Fibroblast of villous mesenchyme (primary cell): ENCODE results near the gene ADH1A. TPM values are rescaled to one million over a fixed set of nuclear protein-coding genes. Genes with fewer than 3 reads are reported as not detected.
"Not testable (repeated sequence)": the region's sequence is repeated elsewhere in the genome, so short reads cannot be mapped to it uniquely, and the experiment has no call there.

Experiments used
- DNase-seq: peaks from one replicate; pipeline ENCODE4 v3.0.0-alpha.2; 2010; ENCODE audit warnings: low read depth
- H3K4me3 ChIP-seq: 2 replicates; pipeline ENCODE4 v1.5.1; 2011; ENCODE audit warnings: low read depth, mild to moderate bottlenecking, low read length
- total RNA-seq: library from RNA; depleted of rRNA; stranded (reverse); fragments of >200 nt; gene quantifications from 2 replicates; pipeline ENCODE4 v1.2.3, GENCODE V29; 2012
- TF ChIP-seq, protein P1 (sequence below): IDR thresholded peaks from 2 replicates; pipeline ENCODE4 v1.5.1; 2012; ENCODE audit warnings: low read depth, mild to moderate bottlenecking, low read length; ENCODE audit not compliant: insufficient read depth

Gene ADH1A
- total RNA-seq, 1 donor: not detected

DNA sequence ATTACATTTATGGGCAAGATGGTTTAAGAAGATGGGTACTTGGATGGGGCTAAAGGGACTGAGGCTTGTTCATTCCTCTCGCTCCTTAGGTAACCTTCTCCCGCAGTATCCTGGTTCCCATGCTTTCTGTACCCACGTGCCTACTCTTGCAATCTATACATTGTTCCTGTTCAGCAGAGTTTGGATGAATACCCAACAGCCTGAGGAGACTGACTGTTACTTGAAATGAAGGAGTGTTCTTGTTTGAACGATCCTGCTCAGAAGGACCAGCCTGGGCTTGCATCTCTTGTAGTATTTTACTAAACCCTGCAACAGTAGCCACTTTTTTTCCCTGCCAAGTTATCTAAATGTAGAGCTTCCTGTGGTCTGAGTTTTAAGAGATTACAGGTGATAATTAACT, 38.0 kb downstream of the ADH1A start:
- no peak for DNase-seq
- TF ChIP-seq, protein P1, sequence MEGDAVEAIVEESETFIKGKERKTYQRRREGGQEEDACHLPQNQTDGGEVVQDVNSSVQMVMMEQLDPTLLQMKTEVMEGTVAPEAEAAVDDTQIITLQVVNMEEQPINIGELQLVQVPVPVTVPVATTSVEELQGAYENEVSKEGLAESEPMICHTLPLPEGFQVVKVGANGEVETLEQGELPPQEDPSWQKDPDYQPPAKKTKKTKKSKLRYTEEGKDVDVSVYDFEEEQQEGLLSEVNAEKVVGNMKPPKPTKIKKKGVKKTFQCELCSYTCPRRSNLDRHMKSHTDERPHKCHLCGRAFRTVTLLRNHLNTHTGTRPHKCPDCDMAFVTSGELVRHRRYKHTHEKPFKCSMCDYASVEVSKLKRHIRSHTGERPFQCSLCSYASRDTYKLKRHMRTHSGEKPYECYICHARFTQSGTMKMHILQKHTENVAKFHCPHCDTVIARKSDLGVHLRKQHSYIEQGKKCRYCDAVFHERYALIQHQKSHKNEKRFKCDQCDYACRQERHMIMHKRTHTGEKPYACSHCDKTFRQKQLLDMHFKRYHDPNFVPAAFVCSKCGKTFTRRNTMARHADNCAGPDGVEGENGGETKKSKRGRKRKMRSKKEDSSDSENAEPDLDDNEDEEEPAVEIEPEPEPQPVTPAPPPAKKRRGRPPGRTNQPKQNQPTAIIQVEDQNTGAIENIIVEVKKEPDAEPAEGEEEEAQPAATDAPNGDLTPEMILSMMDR: no peak

DNA sequence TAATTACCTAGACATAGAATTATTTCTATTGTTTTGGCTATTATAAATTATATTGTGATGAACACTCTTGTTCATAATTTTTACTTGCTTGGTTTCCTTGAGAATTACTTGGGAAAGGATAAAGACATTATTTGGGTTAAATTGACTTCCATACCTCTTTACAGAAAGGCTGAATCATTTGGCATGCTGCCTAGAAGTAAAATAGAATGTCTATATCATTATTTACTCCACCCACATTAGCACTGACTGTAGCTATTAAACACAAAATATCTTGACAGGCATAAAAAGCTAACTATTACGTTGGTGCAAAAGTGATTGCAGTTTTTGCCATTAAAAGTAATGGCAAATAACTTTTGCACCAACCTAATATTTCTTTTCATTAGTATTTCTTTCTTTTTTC, 42.1 kb downstream of the ADH1A start:
- no peak for DNase-seq
- TF ChIP-seq, protein P1: no peak
- no peak overlapping the region for H3K4me3 ChIP-seq

More for the DNA sequence above, 38.0 kb downstream of the ADH1A start:
- H3K4me3 ChIP-seq: no peak overlapping the region

DNA sequence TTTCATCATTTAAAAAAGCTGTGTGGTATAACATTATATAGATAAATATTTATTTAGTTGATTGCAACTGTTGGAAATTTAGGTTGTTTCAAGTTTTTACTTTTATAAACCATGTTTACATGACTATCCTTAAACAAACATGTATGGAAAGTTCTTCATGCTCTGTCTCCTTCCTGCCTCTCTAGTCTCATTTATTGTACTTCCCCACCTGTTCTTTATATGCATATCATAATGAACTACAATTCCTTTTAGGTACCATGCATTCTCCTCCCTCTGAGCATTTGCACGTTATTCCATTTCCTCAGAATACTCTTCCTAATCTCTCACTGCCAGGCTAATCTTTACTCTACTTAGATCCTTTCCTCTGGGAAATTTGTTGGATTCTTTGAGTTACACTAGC, 54.8 kb downstream of the ADH1A start:
- TF ChIP-seq, protein P1: no peak
- DNase-seq: no peak

DNA sequence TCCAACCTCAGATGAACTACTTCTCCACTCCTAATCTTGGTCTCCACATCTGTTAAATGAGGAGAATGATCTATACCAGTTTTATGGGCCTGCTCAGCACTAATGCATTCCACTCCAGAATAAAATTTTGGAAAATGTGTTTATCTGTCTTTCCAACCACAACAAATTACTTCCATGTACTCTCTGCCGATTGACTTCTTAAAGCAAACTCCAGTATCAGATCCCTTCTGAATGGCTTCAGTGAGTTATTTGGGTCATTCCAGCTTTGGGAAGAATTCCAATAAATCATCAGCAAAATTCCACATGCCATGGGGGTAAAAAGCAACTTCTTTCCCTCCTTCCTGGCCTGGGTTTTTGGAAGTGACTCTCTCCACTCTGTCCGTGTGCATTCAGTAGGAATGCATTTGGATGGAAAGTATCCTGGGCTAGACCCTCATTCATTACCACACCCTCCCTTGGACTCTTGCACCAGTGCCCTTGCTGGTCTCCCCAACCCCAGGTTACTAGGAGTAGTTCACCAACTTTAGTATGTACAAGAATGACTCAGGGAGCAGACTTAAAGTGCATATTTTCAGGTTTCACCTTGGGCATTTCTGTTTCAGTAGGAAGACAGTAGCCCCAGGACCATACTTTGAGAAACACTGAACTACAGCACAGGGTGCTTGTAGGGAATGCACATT, 56.3 kb downstream of the ADH1A start:
- TF ChIP-seq, protein P1: no peak
- DNase-seq: peak; percentile 10
- H3K4me3 ChIP-seq: no peak overlapping the region

More for the DNA sequence above, 54.8 kb downstream of the ADH1A start:
- no peak overlapping the region for H3K4me3 ChIP-seq

DNA sequence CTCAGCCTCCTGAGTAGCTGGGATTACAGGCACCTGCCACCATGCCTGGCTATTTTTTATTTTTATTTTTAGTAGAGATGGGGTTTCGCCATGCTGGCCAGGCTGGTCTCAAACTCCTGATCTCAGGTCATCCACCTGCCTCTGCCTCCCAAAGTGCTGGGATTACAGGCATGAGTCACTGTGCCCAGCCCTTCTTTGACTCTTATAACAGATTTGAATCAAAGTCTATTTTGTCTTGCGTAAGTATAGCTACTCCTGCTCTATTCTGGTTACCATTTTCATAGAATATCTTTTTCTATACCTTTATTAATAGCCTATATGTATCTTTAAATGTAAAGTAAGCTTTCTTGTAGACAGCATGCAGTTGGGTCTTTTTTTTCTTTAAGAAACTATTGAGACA, 57.4 kb downstream of the ADH1A start:
- not testable (repeated sequence) for DNase-seq, H3K4me3 ChIP-seq

DNA sequence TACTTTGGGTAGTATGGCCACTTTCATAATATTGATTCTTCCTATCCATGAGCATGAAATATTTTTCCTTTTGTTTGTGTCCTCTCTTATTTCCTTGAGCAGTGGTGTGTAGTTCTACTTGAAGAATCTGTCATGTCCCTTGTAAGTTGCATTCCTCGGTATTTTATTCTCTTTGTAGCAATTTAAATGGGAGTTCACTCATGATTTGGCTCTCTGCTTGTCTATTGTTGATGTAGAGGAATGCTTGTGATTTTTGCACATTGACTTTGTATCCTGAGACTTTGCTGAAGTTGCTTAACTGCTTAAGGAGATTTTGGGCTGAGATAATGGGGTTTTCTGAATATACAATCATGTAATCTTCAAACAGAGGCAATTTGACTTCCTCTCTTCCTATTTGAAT, 62.1 kb downstream of the ADH1A start:
- not testable (repeated sequence) for DNase-seq, H3K4me3 ChIP-seq

DNA sequence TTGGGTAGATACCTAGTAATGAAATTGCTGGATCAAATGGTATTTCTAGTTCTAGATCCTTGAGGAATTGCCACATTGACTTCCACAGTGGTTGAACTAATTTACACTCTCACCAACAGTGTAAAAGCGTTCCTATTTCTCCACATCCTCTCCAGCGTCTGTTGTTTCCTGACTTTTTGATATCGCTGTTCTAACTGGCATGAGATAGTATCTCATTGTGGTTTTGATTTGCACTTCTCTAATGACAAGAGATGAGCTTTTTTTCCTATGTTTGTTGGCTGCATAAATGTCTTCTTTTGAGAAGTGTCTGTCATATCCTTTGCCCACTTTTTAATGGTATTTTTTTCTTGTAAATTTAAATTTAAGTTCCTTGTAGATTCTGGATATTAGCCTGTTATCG, 63.1 kb downstream of the ADH1A start:
- not testable (repeated sequence) for H3K4me3 ChIP-seq, DNase-seq

Other genes with a start within 250 kb of the ADH1A start
- gene ADH5, start 202.2 kb downstream of the ADH1A start, total RNA-seq: 247 and 252 TPM in 2 replicates
- not detected in 2 replicates for gene ADH4, start 146.7 kb downstream of the ADH1A start, total RNA-seq
- under 0.01 TPM in 1 of 2 replicates, not detected in the other for gene ADH6, start 71.7 kb downstream of the ADH1A start, total RNA-seq
- gene ADH1B, start 30.4 kb upstream of the ADH1A start, total RNA-seq: 0.32 and 0.43 TPM in 2 replicates
- gene ADH1C, start 61.8 kb upstream of the ADH1A start, total RNA-seq: 1.3 TPM in 1 of 2 replicates, not detected in the other
- not detected in 2 replicates for gene ADH7, start 144.4 kb upstream of the ADH1A start, total RNA-seq
- gene C4orf17, start 220.0 kb upstream of the ADH1A start, total RNA-seq: not detected in 2 replicates